ENCODE data around the gene ARRB1. TPM values are rescaled to one million over a fixed set of nuclear protein-coding genes. Genes with fewer than 3 reads are reported as not detected.
A peak's percentile ranks its signal among the peaks of the same experiment; 100 is the strongest.
"Not testable (repeated sequence)": the region's sequence is repeated elsewhere in the genome, so short reads cannot be mapped to it uniquely, and the experiment has no call there.

The ARRB1 gene
- total and polyA plus RNA-seq, 12 donors: 4.9 to 54.2 (median 31.0) TPM

GRCh38 chr11:75371949-75372876 lies 20.8 kb upstream of the ARRB1 start:
- intact Hi-C loops (cut with DNase I): loop anchor here in 1 of 2 donors (10.0 kb wide), 1 partner anchor 607 kb away; no protein-coding TSS in a partner anchor
- Histone ChIP-seq H3K4me3 (no peak overlapping the region), H3K9me3 (replicated peaks in 1 of 3) (no peaks in the 10 kb centered on the region), H3K27ac (no peak overlapping the region), H3K27me3 (no peaks in the 10 kb centered on the region), H3K36me3 (replicated peaks in 1 of 2) (no peaks in the 10 kb centered on the region), H3K4me1 (replicated peaks in 1 of 2) (peaks cover 0 to 4% of the 10 kb centered on the region in 2 donors)
- TF ChIP-seq CTCF (IDR thresholded peaks at IDR 0.05) (no peak), POLR2A (IDR thresholded peaks at IDR 0.05) (no peak)
- WGBS, 4 donors: 55 to 62% (median 59%) methylated on average over 7 to 8 of the region's 8 CpGs
- no peak for DNase-seq

DNA sequence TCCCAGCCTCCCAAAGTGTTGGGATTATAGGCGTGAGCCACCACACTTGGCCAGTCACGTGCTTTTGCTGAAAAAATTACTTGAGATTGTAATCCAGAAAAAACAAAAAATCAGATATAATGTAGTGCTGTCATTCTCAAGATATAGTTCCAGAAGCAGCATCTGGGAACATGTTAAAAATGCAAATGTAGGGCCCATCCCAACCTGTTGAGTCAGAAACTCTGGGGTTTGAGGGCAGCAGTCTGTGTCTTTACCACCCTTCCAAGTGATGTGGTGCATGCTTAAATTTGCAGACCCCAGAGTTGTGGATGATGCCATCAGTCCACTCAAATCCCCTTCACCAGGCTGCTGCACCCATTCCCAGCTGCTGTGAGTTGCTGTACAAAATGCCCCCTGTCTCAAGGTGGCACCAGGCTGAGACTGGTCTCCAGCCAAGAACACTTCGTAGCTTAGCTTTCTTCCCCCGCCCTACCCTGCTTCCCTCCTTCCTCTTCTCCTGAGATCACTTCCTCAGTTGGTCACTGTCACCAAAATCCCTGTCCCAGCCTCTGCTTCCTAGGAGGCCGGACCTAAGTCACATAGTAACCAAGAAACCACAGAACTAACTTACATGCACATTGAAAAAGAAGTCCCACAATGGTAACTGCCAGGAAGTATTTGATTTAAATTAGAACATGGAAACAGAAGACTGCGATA lies 18.2 kb upstream of the ARRB1 start:
- H3K27ac ChIP-seq: no peak overlapping the region
- TF ChIP-seq CTCF (IDR thresholded peaks at IDR 0.05): no peak
- TF ChIP-seq POLR2A (IDR thresholded peaks at IDR 0.05): no peak
- intact Hi-C loops (cut with DNase I): loop anchor here in 1 of 2 donors (10.0 kb wide), 1 partner anchor 605 kb away; no protein-coding TSS in a partner anchor
- no peaks in the 10 kb centered on the region for H3K27me3 ChIP-seq
- H3K4me3 ChIP-seq: no peak overlapping the region
- no peaks in the 10 kb centered on the region for H3K36me3 ChIP-seq (replicated peaks in 1 of 2)
- 70 to 78% (median 76%) methylated on average over 6 of the region's 6 CpGs for WGBS, 4 donors
- peaks cover 0 to 4% of the 10 kb centered on the region in 2 donors for H3K4me1 ChIP-seq (replicated peaks in 1 of 2)
- H3K9me3 ChIP-seq (replicated peaks in 1 of 3): no peaks in the 10 kb centered on the region
- DNase-seq: peak in 2 of 7 donors; percentile 22 to 36

- H3K36me3 ChIP-seq (replicated peaks in 1 of 2); H3K27ac ChIP-seq; H3K9me3 ChIP-seq (replicated peaks in 1 of 3); H3K27me3 ChIP-seq; DNase-seq; H3K4me1 ChIP-seq (replicated peaks in 1 of 2); intact Hi-C loops (cut with DNase I); H3K4me3 ChIP-seq: not testable (repeated sequence)
- WGBS, 4 donors: 78 to 94% (median 87%) methylated on average over 5 of the region's 5 CpGs
Measured at GRCh38 chr11:75366826-75367225, 15.4 kb upstream of the ARRB1 start.

GRCh38 chr11:75365711-75366181 lies 14.3 kb upstream of the ARRB1 start:
- Histone ChIP-seq H3K36me3 (replicated peaks in 1 of 2) (no peaks in the 10 kb centered on the region), H3K27ac (peak overlapping the region in 1 of 5 donors; percentile 6), H3K4me1 (replicated peaks in 1 of 2) (no peaks in the 10 kb centered on the region), H3K27me3 (no peaks in the 10 kb centered on the region), H3K9me3 (replicated peaks in 1 of 3) (no peaks in the 10 kb centered on the region), H3K4me3 (no peak overlapping the region)
- WGBS, 4 donors: 25 to 47% (median 31%) methylated on average over 2 of the region's 2 CpGs
- TF ChIP-seq POLR2A (IDR thresholded peaks at IDR 0.05): no peak
- TF ChIP-seq CTCF (IDR thresholded peaks at IDR 0.05): no peak
- DNase-seq: peak in 2 of 7 donors; percentile 21 to 27
- intact Hi-C loops (cut with DNase I): no loop called here

- H3K27me3 ChIP-seq; H3K4me3 ChIP-seq; intact Hi-C loops (cut with DNase I); H3K27ac ChIP-seq; H3K9me3 ChIP-seq (replicated peaks in 1 of 3); H3K4me1 ChIP-seq (replicated peaks in 1 of 2); DNase-seq; H3K36me3 ChIP-seq (replicated peaks in 1 of 2): not testable (repeated sequence)
- WGBS, 4 donors: 71 to 94% (median 81%) methylated on average over 4 of the region's 4 CpGs
Measured at GRCh38 chr11:75362285-75362684, 10.8 kb upstream of the ARRB1 start.
